GM21526 (cell line): Measurements from ENCODE around the gene CFAP298.
A peak's percentile ranks its signal among the peaks of the same experiment; 100 is the strongest.
"Not testable (repeated sequence)": the region's sequence is repeated elsewhere in the genome, so short reads cannot be mapped to it uniquely, and the experiment has no call there.

Experiments used
- ATAC-seq: cut with Tn5 transposase; IDR thresholded peaks from one replicate; pipeline ENCODE4 v1.9.1; 2021; ENCODE audit warnings: moderate library complexity; ENCODE audit not compliant: unreplicated experiment, low FRiP score

The CFAP298 gene, protein sequence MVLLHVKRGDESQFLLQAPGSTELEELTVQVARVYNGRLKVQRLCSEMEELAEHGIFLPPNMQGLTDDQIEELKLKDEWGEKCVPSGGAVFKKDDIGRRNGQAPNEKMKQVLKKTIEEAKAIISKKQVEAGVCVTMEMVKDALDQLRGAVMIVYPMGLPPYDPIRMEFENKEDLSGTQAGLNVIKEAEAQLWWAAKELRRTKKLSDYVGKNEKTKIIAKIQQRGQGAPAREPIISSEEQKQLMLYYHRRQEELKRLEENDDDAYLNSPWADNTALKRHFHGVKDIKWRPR

DNA sequence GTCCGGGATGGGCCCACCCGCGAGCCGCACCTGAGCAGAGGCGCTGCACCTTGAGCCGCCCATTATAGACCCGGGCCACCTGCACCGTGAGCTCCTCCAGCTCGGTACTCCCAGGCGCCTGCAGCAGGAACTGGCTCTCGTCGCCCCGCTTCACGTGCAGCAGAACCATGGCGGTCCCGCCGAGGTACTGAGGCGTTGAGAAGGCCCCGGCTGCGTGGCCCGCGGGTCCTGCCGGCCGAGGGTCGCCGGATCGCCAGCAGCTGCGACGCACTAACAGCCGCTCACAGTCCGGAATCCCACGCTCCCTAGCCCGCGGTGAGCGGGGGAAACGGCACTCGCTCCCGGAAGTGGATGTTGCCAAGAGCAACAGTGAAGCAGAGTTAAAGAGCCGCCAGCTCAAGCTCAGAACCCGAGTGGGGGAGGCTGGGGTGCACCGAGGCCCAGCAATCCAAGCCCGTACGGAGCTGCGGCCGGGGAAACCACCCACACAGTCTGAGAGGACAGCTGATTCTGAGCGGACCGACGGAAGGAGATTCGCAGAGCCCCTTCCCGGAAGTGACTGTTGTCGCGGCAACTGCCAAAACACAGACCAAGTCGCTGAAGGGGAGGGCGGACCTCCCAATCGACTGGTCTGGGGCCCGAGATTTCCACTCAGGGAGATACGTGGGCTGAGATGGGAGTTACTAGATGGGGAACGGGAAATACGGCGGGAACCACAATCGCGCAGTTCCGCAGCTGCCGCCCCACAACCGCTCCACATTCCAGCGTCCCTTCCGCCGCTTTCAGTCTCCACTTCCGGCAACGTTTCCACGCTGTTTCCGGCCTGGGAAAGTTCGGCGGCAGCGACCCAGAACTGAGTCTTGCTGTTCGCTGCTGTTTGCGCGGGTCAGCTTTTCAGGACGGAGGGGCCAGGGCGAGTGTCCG lies at the start of gene CFAP298:
TSS of gene CFAP298 (minus strand) at position 303 of the 924 bp plus-strand sequence. CDS start at position 169, 134 bp downstream.
- ATAC-seq, result peak; percentile 95

DNA sequence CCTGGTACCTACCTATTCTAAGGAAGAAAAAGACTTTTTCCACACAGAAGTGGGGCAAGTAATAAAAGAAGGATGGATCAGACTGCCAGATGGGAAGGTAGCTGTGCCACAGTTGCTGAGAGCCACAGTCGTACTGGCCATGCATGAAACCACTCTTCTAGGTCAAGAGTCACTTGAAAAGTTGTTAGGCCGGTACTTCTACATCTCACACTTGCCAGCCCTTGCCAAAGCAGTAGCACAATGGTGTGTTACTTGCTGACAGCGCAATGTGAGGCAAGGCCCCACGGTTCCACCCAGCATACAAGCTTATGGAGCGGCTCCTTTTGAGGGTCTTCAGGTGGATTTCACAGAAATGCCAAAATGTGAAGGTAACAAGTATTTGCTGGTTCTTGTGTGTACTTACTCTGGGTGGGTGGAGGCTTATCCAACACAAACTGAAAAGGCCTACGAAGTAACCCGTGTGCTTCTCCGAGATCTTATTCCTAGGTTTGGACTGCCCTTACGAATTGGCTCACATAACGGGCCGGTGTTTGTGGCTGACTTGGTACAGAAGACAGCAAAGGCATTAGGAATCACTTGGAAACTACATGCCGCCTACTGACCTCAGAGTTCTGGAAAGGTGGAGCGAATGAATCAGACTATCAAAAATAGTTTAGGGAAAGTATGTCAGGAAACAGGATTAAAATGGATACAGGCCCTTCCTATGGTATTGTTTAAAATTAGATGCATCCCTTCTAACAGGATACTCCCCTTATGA lies 49.0 kb upstream of the CFAP298 start:
- not testable (repeated sequence) for ATAC-seq

DNA sequence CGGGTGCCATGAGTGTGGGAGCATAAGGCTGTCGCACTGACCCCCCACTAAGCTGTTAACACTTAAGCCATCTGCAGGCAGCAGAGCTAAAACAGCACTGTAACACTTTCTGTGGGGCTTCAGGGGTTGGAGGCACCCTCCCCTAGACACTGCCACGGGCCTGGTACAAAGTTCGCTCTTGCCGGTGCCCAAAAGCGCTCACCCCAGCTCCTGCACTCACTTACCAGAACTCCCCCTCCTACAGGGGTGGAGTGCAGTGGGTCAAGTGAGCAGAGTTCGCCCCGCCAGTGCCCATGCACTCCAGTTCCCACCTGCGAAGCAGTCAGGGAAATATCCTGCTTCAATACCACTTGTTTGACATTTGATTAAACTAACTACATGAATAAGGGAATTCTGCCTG lies 46.3 kb upstream of the CFAP298 start:
- ATAC-seq, result no peak

DNA sequence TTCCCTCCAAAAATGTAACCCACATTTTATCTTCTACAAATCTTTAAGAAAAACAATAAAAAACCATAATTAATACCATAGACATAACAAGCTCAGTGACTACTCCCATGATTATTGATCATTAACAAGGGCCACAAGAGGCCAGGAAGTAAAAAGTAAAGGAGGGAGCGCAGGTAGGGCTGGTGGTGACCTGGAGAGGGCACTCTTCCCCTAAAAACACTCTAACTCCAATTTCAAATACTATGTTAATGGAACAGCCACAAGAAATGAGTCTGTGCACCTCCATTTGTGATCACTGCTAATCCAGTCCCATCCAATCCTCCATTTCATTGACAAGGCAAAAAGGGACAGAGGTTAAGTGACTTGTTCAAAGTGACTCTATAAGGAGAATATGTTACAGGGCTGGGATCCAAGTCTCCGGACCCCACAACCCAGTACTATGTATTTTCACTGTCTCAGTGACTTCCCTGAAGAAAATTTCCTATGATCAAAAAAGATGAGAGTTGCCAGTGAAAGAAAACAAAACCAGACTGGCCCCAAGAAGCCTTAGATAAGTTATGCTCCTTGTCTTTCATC lies 41.2 kb upstream of the CFAP298 start:
- no peak for ATAC-seq

DNA sequence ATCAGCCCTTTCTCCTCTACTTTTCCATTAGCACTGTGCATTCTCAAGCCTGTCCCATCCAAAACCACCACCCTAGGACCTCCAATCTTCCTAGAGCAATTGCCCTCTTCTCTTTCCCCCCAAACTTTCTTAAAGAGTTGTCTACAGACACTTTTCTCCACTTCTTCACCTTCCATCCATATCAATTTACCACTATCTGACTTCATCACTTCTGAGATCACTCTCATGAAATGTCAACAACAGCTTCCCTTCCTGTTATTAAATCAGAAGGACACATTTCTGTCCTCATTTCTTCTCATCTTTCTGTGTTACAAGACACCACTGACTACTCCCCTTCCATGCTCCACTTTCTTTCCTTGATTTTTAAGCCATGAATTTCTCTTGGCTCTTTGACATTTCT lies 36.0 kb upstream of the CFAP298 start:
- no peak for ATAC-seq

DNA sequence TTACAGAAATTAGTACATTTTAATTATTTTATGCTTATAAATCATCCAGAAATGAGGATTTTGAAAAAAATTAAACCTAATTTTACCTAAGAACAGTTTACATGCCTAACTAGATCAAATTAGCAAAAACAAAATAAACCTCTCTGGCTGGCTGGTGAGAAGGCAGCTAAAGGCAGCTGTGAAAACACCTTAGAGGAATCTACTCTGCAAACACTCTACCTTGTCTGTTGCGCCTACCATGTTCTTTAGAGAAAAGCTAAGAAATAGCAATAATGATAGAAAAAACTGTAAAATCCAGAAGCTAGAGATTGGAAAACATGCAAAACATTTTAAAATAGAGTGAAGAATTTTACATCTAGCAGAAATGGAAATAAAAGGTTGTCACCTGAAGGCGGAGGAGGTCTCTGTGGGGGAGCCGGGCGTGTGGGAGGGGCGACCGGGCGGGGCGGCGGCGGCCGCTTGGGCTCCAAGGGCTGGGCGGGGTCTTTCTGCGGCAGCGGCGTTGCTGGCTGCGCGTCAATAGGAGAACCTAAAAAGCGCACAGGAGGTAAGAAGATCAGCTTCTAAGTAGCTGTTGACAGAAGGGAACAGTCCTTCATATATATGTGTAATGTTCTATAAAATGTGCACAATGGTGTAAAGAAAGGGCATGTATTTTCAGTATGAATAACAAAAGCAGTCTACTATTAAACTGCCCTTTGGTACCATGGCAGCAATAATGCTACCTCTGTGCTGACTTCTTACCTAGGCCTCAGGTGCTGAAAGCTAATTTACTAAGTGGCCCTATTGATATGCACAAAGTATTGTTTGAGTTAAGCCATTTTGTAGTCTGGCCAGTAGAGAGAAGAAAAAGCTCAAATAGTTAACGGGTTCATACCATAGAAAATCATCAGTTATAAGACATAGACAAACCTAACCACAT lies 33.3 kb upstream of the CFAP298 start:
- ATAC-seq, result no peak

DNA sequence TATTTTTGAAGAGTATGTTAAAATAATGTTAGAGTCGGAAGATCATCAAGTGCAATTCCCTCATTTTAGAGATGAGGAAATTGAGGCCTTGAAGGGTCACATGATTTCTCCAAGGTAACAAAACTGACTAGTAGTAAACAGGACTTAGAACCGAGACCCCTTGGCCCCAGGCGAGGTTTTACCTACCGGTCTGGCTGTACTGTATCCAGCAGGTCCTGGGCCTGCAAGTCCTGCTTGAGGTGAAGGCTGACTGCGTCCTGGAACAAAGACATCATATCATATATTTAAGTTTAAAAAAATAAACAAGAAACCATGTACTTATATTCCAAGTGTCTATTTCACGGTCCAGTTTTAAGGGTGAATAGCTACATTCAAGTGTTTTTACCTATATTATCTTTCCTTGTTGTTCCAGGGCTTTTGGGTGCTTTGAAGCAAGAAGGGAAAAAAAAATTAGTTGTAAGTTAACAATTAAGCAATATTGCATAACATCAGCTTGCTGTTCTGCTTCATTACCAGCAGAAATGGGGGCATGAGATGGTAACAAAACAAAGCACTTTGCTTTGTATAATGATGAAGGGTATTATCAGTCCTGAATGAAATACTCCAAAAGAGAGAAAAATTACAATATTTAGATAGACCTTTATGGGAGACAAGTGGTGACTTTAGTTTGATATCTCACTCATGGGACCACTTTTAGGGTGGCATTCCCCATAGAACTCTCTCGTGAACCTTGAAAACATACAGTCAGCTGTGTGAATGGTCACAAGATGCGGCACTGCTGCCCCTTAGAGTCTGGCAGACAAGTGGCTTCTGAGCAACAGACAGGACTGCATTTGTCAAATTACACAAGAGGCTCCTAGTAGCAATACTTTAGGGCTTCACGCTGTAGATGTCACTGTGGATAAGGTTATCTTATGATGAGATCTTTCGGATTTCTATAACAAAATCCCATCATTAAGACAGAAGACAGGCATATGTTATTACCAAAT lies 29.8 kb upstream of the CFAP298 start:
- no peak for ATAC-seq

DNA sequence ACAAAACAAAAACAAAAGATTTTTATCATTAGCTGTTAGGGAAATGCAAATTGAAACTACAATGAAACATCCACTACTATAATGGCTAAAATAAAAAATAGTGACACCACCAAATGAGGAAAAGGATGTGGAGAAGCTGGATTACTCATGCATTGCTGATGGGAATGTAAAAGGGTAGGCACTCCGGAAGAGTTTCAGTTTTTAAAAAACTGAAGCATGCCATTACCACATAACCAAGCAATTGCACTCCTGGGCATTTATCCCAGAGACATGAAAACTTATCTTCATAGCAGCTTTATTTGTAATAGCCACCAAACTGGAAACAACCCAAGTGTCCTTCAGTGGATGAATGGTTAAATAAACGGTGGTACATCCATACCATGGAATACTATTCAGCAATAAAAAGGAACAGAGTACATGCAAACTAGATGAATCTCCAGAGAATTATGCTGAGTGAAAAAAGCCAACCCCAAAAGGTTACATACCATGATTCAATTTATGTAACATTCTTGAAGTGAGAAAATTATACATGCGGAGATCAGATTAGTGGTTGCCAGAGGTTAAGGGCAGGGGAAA lies 14.5 kb upstream of the CFAP298 start:
- ATAC-seq, result no peak

DNA sequence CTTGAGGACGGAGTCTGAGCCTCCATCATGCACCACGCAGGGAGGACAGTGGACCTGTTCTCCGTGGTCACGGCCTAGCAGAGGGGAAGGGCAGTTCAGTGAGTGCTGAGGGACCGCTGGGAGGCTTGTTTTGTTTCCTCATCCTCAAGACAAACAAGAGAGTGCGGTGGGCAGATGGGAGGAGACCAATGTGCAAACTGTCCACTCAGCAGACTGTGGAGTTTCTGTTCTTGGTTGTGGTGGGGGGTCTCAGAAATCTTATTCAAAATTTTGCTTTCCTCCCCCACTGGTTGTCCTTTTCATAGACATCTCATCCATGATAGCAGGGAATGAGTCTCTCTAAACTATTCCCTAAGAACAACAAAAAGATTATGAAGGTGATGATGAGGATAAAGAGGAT lies 6.0 kb upstream of the CFAP298 start:
- ATAC-seq, result not testable (repeated sequence)

DNA sequence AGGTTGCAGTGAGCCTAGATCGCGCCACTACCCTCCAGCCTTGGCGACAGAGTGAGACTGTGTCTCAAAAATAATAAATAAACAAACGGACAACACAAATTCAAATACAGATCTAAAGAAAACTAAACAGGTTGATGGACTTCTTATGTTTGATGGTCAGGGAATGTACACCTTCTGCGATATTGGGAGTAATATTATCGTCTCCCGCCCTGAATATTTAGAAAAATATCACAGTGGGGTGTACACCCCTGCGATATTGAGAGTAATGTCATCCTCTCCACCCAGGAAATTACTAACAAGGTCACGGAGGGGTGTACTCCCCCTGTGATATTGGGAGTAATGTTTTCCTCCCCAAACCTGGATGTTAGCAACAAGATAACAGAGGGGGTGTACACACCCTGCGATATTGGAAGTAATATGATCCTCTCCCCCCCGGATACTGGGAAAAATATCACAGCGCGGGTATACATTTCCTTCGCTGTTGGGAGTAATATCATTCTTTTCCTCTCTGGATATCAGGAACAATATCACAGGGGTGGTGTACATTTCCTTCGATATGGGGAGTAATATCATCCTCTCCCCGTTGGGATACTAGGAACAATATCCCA lies 1.4 kb upstream of the CFAP298 start:
- no peak for ATAC-seq

DNA sequence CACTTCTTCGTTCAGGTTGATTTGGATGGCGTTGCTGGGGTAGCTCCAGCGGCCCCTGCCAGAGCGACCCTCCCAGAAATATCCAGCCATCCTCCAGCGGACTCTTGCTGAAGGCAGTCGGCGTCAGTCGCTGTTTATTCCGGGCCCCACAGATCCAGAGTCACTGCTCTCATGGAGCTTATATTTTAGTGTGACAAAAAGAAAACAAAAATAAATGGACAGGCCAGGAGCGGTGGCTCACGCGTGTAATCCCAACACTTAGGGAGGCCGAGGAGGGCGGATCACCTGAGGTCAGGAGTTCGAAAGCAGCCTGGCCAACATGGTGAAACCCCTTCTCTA lies 791 bp upstream of the CFAP298 start:
- no peak for ATAC-seq

DNA sequence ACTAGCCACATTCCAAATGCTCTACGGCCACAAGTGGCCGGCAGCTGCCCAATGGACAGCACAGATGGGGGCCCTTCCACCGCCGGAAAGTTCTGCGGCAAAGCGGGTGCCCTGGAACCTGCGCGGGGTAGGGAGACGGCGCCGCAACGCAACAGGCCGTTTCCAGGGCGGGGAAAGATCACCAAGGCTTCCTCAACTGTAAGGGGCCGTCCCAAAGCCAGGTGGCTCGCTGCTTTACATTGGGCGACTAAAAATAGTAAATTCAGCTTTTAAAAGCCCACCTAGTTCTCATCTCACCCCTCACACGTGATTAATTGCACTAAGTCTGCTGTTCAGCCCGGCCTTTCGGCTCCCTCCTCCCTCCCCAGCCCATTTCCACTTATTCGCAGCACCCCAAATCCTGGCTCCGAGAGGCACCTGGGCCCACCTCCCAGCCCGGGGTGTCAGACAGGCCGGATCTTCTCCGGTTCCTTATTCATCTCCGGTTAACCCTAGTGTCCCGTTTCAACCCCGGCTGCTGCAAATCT lies 643 bp downstream of the CFAP298 start:
- ATAC-seq, result peak; percentile 11

DNA sequence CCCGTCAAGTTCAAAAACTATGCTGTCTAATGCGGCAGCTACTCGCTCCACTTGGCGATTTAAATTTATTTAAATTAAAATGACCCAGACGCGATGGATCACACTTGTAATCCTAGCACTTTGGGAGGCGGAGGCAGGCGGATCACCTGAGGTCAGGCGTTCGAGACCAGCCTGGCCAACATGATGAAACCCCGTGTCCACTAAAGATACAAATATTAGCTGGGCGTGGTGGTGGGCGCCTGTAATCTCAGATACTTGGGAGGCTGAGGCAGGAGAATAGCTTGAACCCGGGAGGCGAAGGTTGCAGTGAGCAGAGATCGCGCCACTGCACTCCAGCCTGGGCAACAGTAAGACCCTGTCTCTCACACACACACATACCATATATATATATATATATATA lies 1.2 kb downstream of the CFAP298 start:
- ATAC-seq, result not testable (repeated sequence)

DNA sequence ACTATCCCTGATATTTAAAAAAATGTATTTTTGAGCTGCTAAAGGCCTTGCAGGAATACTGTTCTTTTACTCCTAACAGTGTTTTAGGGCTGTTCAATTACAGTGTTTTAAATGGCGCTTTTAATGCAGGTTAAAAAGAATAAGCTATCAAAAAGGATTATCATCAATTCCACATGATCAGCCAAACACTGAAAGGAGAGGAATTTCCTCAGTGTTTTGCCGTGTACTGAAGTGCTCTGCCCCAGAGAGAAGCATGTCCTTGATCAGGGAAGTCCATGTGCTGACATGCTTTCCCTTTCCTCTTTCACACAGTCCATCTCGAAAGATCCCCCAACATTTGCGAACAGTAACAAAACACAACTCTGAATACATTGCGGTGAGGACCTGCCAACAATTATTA lies 3.3 kb downstream of the CFAP298 start:
- ATAC-seq, result no peak

DNA sequence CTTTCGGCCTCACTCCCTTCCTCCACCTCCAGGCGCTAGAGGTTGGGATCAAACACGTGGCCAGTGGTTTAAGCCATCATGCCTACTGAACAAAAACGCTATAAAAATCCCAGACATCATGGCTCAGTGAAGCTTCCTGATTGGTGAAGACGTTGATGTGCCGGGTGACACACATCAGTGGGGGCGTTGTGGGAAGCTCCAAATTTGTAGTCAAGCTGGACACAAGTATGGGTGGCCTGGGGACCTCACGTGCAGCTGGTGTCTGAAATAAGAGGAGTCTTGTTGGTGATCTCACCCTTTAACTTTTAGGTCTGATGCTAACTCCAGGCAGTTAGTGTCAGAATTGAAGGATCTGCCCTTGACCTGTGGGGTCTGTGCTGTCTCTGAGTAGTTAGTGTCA lies 6.7 kb downstream of the CFAP298 start:
- ATAC-seq, result no peak

DNA sequence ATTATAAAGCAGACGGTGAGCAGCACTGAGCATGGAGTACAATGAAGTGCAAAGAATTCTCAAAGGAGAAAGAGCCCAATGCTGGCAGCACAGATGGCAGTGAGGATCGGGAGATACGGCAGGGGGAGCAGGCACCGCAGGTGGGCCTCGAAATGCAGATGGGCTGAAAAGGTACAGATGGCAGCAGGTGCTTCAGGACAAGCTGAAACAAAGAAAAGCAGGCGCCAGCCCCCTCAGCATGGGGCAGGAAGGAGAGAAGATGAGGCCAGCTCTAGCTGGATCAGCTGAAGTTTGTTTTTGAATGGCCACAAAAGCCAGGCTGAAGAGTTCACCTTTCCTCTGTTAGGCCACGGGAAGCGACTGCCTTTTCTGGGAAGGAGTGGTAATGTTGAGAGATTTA lies 7.7 kb downstream of the CFAP298 start:
- no peak for ATAC-seq

DNA sequence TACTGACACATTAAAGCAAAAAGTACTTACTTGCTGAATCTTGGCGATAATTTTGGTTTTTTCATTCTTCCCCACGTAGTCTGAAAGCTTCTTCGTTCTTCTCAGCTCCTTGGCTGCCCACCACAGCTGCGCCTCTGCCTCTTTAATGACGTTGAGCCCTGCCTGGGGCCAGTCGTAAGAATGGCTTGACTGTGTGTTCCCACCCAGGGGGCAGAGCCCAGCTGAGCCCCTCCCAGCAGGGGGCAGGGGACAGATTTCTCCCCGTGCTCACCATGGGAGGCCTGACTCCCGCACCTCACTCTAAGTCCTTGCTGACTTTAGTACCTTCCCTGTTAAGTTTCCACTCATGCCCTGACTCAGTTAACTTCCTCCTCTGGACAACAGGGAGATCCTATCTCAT lies 9.0 kb downstream of the CFAP298 start:
- ATAC-seq, result no peak

DNA sequence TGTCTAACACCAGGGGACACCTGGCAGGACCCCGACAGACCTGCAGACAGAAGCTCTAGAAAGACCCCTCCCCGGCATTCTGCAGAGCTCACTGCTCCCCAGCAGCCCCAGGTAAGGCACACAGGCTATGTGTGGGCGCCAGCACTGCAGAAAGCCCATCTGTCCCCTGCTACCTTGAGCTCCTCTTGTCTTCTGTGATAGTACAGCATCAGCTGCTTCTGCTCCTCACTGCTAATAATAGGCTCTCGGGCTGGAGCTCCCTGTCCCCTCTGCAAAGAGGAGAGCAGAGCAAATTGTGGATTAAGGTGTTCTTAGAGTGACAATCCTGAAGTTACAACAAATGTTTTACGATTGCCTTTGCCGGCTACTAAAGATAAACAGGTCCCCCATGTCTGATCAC lies 10.1 kb downstream of the CFAP298 start:
- ATAC-seq, result no peak
